PC-3 (cell line): ENCODE results near the gene AP3S1. TPM values are rescaled to one million over a fixed set of nuclear protein-coding genes. Genes with fewer than 3 reads are reported as not detected.

Experiments used
- ATAC-seq: fragments of 200-7000 bp; cut with Tn5 transposase; 2 replicates; pipeline ENCODE4 v1.9.1; 2020; ENCODE audit warnings: mild to moderate bottlenecking, moderate library complexity
- BruUV-seq: library from RNA; stranded (reverse); fragments of 400-500 nt; replicated peaks from 2 replicates; lab custom pipeline; 2021; lab: Mats Ljungman, UMichigan
- CTCF ChIA-PET: fragments of 300-600 bp; sonication (Branson Sonifier 250); formaldehyde crosslinking; loops from one replicate; lab custom pipeline; 2022; ENCODE audit warnings: antibody characterized with exemption; lab: Charles Lee
- POLR2A ChIA-PET: fragments of 300-600 bp; sonication (Branson Sonifier 250); formaldehyde crosslinking; loops from one replicate; lab custom pipeline; 2022; ENCODE audit warnings: antibody characterized with exemption; ENCODE audit not compliant: unreplicated experiment; lab: Charles Lee
- DNase-seq: peaks from one replicate; pipeline ENCODE4 v3.0.0-alpha.2; 2015
- H2AFZ ChIP-seq: fragments of 300-600 bp; sonication (generic); 2 replicates; pipeline ENCODE4 v1.6.0; 2016; ENCODE audit warnings: antibody characterized with exemption, low read length
- H3F3A ChIP-seq: fragments of 300-600 bp; sonication (generic); one replicate; pipeline ENCODE4 v1.6.0; 2017; ENCODE audit warnings: antibody characterized with exemption, low read length, control low read depth, mild to moderate bottlenecking; ENCODE audit not compliant: unreplicated experiment
- H3K27ac ChIP-seq: fragments of 300-600 bp; sonication (generic); 2 replicates; pipeline ENCODE4 v1.5.1; 2016; ENCODE audit warnings: mild to moderate bottlenecking, low read length
- H3K27me3 ChIP-seq: fragments of 300-600 bp; sonication (generic); 2 replicates; pipeline ENCODE4 v1.6.1; 2016; ENCODE audit warnings: low read length, mixed read lengths
- H3K36me3 ChIP-seq: fragments of 300-600 bp; sonication (generic); 2 replicates; pipeline ENCODE4 v1.6.1; 2016; ENCODE audit warnings: low read depth, mixed run types, low read length, mixed read lengths
- H3K4me1 ChIP-seq: fragments of 300-600 bp; sonication (generic); 2 replicates; pipeline ENCODE4 v1.5.1; 2016; ENCODE audit warnings: low read length; ENCODE audit not compliant: insufficient read depth
- H3K4me2 ChIP-seq: fragments of 300-600 bp; sonication (generic); 2 replicates; pipeline ENCODE4 v1.6.0; 2016; ENCODE audit warnings: low read length
- H3K4me3 ChIP-seq: fragments of 300-600 bp; sonication (generic); 2 replicates; pipeline ENCODE4 v1.5.1; 2016; ENCODE audit warnings: mild to moderate bottlenecking, low read length, mixed read lengths
- H3K79me2 ChIP-seq: fragments of 300-600 bp; sonication (generic); 2 replicates; pipeline ENCODE4 v1.6.1; 2017; ENCODE audit warnings: low read length, mixed read lengths
- H3K9ac ChIP-seq: fragments of 300-600 bp; sonication (generic); 2 replicates; pipeline ENCODE4 v1.6.0; 2016; ENCODE audit warnings: mild to moderate bottlenecking, low read length
- H3K9me2 ChIP-seq: fragments of 300-600 bp; sonication (generic); replicated peaks from 2 replicates; pipeline ENCODE4 v1.6.1; 2016; ENCODE audit warnings: mixed run types, low read length, mixed read lengths
- H3K9me3 ChIP-seq: fragments of 300-600 bp; sonication (generic); 2 replicates; pipeline ENCODE4 v1.6.1; 2016; ENCODE audit warnings: low read length, mixed read lengths
- H4K20me1 ChIP-seq: fragments of 300-600 bp; sonication (generic); 2 replicates; pipeline ENCODE4 v1.6.1; 2016; ENCODE audit warnings: low read length, mixed read lengths
- CTCF ChIP-seq: fragments of 300-600 bp; sonication (generic); conservative IDR thresholded peaks from 2 replicates; pipeline ENCODE4 v1.5.1; 2017; ENCODE audit warnings: antibody characterized with exemption, low read depth, mild to moderate bottlenecking, low read length
- EZH2 ChIP-seq: fragments of 300-600 bp; sonication (generic); IDR thresholded peaks from one replicate; pipeline ENCODE4 v1.6.1; 2017; ENCODE audit warnings: antibody characterized with exemption, mild to moderate bottlenecking, low read length; ENCODE audit not compliant: unreplicated experiment
- EZH2phosphoT487 ChIP-seq: fragments of 300-600 bp; sonication (generic); IDR thresholded peaks from 2 replicates; pipeline ENCODE4 v1.6.1; 2018; ENCODE audit warnings: mild to moderate bottlenecking, antibody characterized with exemption, low read length, borderline replicate concordance
- intact Hi-C: fragments of 100-400 bp; cut with micrococcal nuclease; formaldehyde crosslinking; loops from 2 replicates; pipeline ENCODE4 v1.9.0; 2023
- total RNA-seq: library from RNA; depleted of rRNA; stranded (reverse); fragments of >200 nt; gene quantifications from 2 replicates; pipeline ENCODE4 v1.2.3, GENCODE V29; 2014

Gene AP3S1
- total RNA-seq, 1 experiment from 2014 or later, result 48.2 TPM

GRCh38 chr5:115810761-115811160 is 31.0 kb upstream of the AP3S1 start:
- Histone ChIP-seq H3K9me2 (no peaks in the 10 kb centered on the region), H3K36me3 (no peaks in the 10 kb centered on the region), H3K4me1 (no peaks in the 10 kb centered on the region), H3K9me3 (no peaks in the 10 kb centered on the region), H3K27me3 (peaks cover 26% of the 10 kb centered on the region; the same call in 1 of the 2 replicates), H3K4me2 (no peak overlapping the region), H2AFZ (no peak overlapping the region), H3K79me2 (no peaks in the 10 kb centered on the region), H3F3A (no peaks in the 10 kb centered on the region), H3K4me3 (no peak overlapping the region), H4K20me1 (no peaks in the 10 kb centered on the region), H3K9ac (no peak overlapping the region), H3K27ac (no peak overlapping the region)
- ChIA-PET POLR2A (no interaction called here), CTCF (no interaction called here)
- TF ChIP-seq EZH2phosphoT487 (no peak), CTCF (no peak), EZH2 (no peak)
- BruUV-seq, result no TSS peak
- ATAC-seq, result no peak
- intact Hi-C loops, result no loop called here
- peak; percentile 16 for DNase-seq

DNA sequence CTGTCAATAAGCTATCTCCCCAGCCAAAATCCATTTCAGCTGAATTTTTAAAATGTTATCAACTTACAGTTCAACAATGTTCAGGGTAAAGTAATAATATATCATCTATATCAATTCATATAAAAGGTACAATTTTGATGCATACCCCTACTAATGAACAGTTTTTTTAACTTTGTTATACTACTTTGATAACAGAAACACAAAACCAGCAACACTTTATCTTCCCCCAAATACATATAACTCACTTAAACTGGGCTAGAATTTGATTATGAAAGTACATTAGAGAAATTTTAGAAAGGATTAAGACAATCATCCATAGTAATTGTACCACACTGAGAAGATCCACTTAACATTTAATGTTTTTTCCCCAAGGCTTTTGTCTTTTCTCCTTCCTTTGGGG is 30.3 kb upstream of the AP3S1 start:
- Histone ChIP-seq H3F3A (no peaks in the 10 kb centered on the region), H3K4me2 (no peak overlapping the region), H3K4me3 (no peak overlapping the region), H3K79me2 (no peaks in the 10 kb centered on the region), H4K20me1 (no peaks in the 10 kb centered on the region), H3K9me2 (no peaks in the 10 kb centered on the region), H3K9me3 (no peaks in the 10 kb centered on the region), H3K9ac (no peak overlapping the region), H3K27me3 (peaks cover 26% of the 10 kb centered on the region; the same call in 1 of the 2 replicates), H3K36me3 (no peaks in the 10 kb centered on the region), H3K27ac (no peak overlapping the region), H3K4me1 (no peaks in the 10 kb centered on the region), H2AFZ (no peak overlapping the region)
- BruUV-seq, result no TSS peak
- POLR2A ChIA-PET, result no interaction called here
- ATAC-seq, result no peak
- TF ChIP-seq EZH2phosphoT487 (no peak), CTCF (no peak)
- intact Hi-C loops, result no loop called here
- CTCF ChIA-PET, result no interaction called here
- no peak for DNase-seq

DNA sequence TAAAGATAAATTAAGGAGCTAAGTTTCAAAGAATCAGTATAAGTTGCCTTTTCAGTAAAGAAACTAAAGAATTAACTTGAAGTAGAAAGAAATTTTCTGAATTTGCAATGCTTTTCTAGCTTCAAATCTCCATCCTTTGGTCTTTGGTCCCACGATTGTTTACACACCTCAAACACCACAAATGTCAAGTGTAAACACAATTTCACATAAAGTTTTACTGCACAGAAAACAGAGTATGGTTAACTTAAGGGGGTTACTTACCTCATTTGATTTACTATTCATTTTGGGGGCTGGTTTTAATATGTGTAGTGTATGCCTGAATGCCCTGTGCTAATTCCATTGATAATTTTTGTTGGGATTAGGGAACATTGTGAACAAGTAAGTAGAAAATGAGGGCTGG is 29.4 kb upstream of the AP3S1 start:
- TF ChIP-seq EZH2phosphoT487 (no peak), CTCF (no peak), EZH2 (no peak)
- no peak overlapping the region for H2AFZ ChIP-seq
- H3F3A ChIP-seq, result no peaks in the 10 kb centered on the region
- H3K36me3 ChIP-seq, result no peaks in the 10 kb centered on the region
- intact Hi-C loops, result no loop called here
- H3K9me3 ChIP-seq, result no peaks in the 10 kb centered on the region
- H3K4me3 ChIP-seq, result no peak overlapping the region
- H3K9ac ChIP-seq, result no peak overlapping the region
- no TSS peak for BruUV-seq
- no peak overlapping the region for H3K4me2 ChIP-seq
- H3K79me2 ChIP-seq, result no peaks in the 10 kb centered on the region
- ChIA-PET CTCF (no interaction called here), POLR2A (no interaction called here)
- H4K20me1 ChIP-seq, result no peaks in the 10 kb centered on the region
- ATAC-seq, result no peak
- no peak for DNase-seq
- H3K27ac ChIP-seq, result no peak overlapping the region
- no peaks in the 10 kb centered on the region for H3K9me2 ChIP-seq
- H3K27me3 ChIP-seq, result peaks cover 26% of the 10 kb centered on the region; the same call in 1 of the 2 replicates
- no peaks in the 10 kb centered on the region for H3K4me1 ChIP-seq
